Calu3 (cell line): ENCODE data around the gene RAB7B. TPM values are rescaled to one million over a fixed set of nuclear protein-coding genes. Genes with fewer than 3 reads are reported as not detected.

Experiments
- BruUV-seq: library from RNA; stranded (reverse); fragments of 400-500 nt; replicated peaks from 2 replicates; lab custom pipeline; 2021; lab: Mats Ljungman, UMichigan
- CTCF ChIA-PET: fragments of 300-600 bp; sonication (Branson Sonifier 250); formaldehyde crosslinking; loops from one replicate; lab custom pipeline; 2022; ENCODE audit warnings: antibody characterized with exemption; lab: Charles Lee
- DNase-seq: peaks from one replicate; pipeline ENCODE4 v3.0.0; 2022
- H3K27ac Mint-ChIP-seq: one replicate; pipeline ENCODE4 v1.8.0; 2022; ENCODE audit warnings: mixed read lengths; ENCODE audit not compliant: unreplicated experiment
- H3K27me3 Mint-ChIP-seq: one replicate; pipeline ENCODE4 v1.8.0; 2022; ENCODE audit warnings: mixed read lengths; ENCODE audit not compliant: unreplicated experiment
- H3K36me3 Mint-ChIP-seq: one replicate; pipeline ENCODE4 v1.8.0; 2022; ENCODE audit warnings: mild to moderate bottlenecking, moderate library complexity, mixed read lengths; ENCODE audit not compliant: insufficient read depth, unreplicated experiment
- H3K4me1 Mint-ChIP-seq: one replicate; pipeline ENCODE4 v1.8.0; 2022; ENCODE audit warnings: mild to moderate bottlenecking, low read depth, mixed read lengths; ENCODE audit not compliant: unreplicated experiment
- H3K4me3 Mint-ChIP-seq: one replicate; pipeline ENCODE4 v1.8.0; 2022; ENCODE audit warnings: mild to moderate bottlenecking, low read depth, moderate library complexity, mixed read lengths; ENCODE audit not compliant: unreplicated experiment
- H3K9me3 Mint-ChIP-seq: one replicate; pipeline ENCODE4 v1.8.0; 2022; ENCODE audit warnings: low read depth, mixed read lengths; ENCODE audit not compliant: unreplicated experiment
- CTCF ChIP-seq: fragments of 200-600 bp; IDR thresholded peaks from one replicate; pipeline ENCODE4 v1.8.0; 2022; ENCODE audit warnings: antibody characterized with exemption; ENCODE audit not compliant: unreplicated experiment
- intact Hi-C: fragments of 100-400 bp; cut with micrococcal nuclease; formaldehyde crosslinking; loops from one replicate; pipeline ENCODE4 v1.10.0; 2022; ENCODE audit not compliant: unreplicated experiment
- total RNA-seq: library from RNA; stranded (reverse); gene quantifications from 2 replicates; pipeline ENCODE4 v1.2.3, GENCODE V29; 2022

Gene RAB7B
- total RNA-seq, 1 experiment from 2014 or later, result 1.1 TPM

- DNase-seq, result peak; percentile 43
- no peak for TF ChIP-seq CTCF
- CTCF ChIA-PET, result interaction anchor here (1.1 kb wide), 1 partner anchor 30 kb away, joined by 6 read pairs; no protein-coding TSS in a partner anchor
- Mint-ChIP-seq H3K4me3 (no peak overlapping the region), H3K36me3 (no peaks in the 10 kb centered on the region), H3K27ac (no peak overlapping the region), H3K9me3 (no peaks in the 10 kb centered on the region), H3K4me1 (peaks cover 67% of the 10 kb centered on the region), H3K27me3 (peaks cover 14% of the 10 kb centered on the region)
- intact Hi-C loops, result no loop called here
- no TSS peak for BruUV-seq
These were observed 56.2 kb downstream of the RAB7B start for GRCh38 chr1:205947024-205947423.

- Mint-ChIP-seq H3K4me1 (peaks cover 79% of the 10 kb centered on the region), H3K27me3 (peaks cover 14% of the 10 kb centered on the region), H3K4me3 (no peak overlapping the region), H3K27ac (no peak overlapping the region), H3K9me3 (no peaks in the 10 kb centered on the region), H3K36me3 (peaks cover under 1% of the 10 kb centered on the region)
- no peak for TF ChIP-seq CTCF
- intact Hi-C loops, result no loop called here
- CTCF ChIA-PET, result interaction anchor here (1.4 to 3.1 kb wide), 2 partner anchors 10 to 32 kb away, joined by 4 to 13 read pairs; no protein-coding TSS in a partner anchor
- no peak for DNase-seq
- no TSS peak for BruUV-seq
These were observed 58.1 kb downstream of the RAB7B start for GRCh38 chr1:205945069-205945468.

GRCh38 chr1:205944525-205944924, 58.7 kb downstream of the RAB7B start:
- no peak overlapping the region for H3K27ac Mint-ChIP-seq
- BruUV-seq, result no TSS peak
- H3K36me3 Mint-ChIP-seq, result peaks cover 4% of the 10 kb centered on the region
- no peak overlapping the region for H3K4me3 Mint-ChIP-seq
- intact Hi-C loops, result no loop called here
- no peak for TF ChIP-seq CTCF
- peak; percentile 56 for DNase-seq
- H3K9me3 Mint-ChIP-seq, result no peaks in the 10 kb centered on the region
- peaks cover 14% of the 10 kb centered on the region for H3K27me3 Mint-ChIP-seq
- CTCF ChIA-PET, result interaction anchor here (1.4 to 3.1 kb wide), 2 partner anchors 10 to 33 kb away, joined by 4 to 13 read pairs; no protein-coding TSS in a partner anchor
- peaks cover 84% of the 10 kb centered on the region for H3K4me1 Mint-ChIP-seq

DNA sequence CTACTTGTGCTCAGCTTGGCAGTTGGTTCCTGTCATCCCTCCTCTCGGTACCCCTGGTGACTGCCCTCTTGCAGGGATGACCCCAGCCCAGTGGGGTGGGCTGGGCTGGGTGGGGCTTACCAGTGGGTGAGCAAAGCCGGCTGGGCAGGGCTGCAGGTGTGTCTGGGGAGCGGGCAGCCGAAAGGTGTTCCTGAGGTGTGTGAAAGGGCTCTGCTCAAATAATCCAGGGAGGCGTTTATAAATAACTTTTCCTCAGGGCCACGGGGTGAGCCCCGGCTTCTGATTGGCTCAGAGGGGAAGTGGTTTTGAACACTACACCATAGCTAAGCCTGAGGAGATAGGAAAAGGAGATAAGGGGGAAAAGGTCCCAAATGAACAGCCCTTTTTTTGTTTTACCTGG, 60.0 kb downstream of the RAB7B start, which contains the start of gene SLC26A9:
Gene SLC26A9, minus strand, starts transcription at position 212 of the 400 bp plus-strand sequence. CDS start 7,636 bp downstream, outside the sequence.
- CTCF ChIA-PET, result interaction anchor here (0.6 to 3.1 kb wide), 5 partner anchors 9 to 150 kb away, joined by 3 to 13 read pairs (median 4); no protein-coding TSS in a partner anchor
- no peak for TF ChIP-seq CTCF
- peaks cover 14% of the 10 kb centered on the region for H3K27me3 Mint-ChIP-seq
- H3K4me3 Mint-ChIP-seq, result peak within 1 kb of the TSS; percentile 27
- no peaks in the 10 kb centered on the region for H3K9me3 Mint-ChIP-seq
- DNase-seq, result peak; percentile 54
- intact Hi-C loops, result no loop called here
- H3K27ac Mint-ChIP-seq, result peak within 1 kb of the TSS; percentile 22
- peaks cover 4% of the 10 kb centered on the region for H3K36me3 Mint-ChIP-seq
- no TSS peak for BruUV-seq
- H3K4me1 Mint-ChIP-seq, result peaks cover 92% of the 10 kb centered on the region
